Measurements from ENCODE around the gene VIL1. TPM values are rescaled to one million over a fixed set of nuclear protein-coding genes. Genes with fewer than 3 reads are reported as not detected.

VIL1 gene
- total RNA-seq, 1 experiment from 2014 or later = 0.49 TPM

- peaks cover 23% of the 10 kb centered on the region in 2 experiments for H3K36me3 ChIP-seq (ENCODE audit: control insufficient read depth in 1 of 2, insufficient read depth in 2 of 2, low read length in 2 of 2)
- no peak overlapping the region for H3K4me2 ChIP-seq (ENCODE audit: low read length)
- no peak for TF ChIP-seq YY1 (IDR thresholded peaks at IDR 0.05; ENCODE audit: extremely low read depth, insufficient replicate concordance, low read depth, low read length)
- no peak for TF ChIP-seq POLR2AphosphoS5 (IDR thresholded peaks at IDR 0.05; ENCODE audit: low read depth, low read length)
- no peak for TF ChIP-seq EZH2phosphoT487 (IDR thresholded peaks at IDR 0.05; ENCODE audit: borderline replicate concordance)
- no peak for TF ChIP-seq POLR2A (IDR thresholded peaks at IDR 0.05; ENCODE audit: borderline replicate concordance, extremely low read depth, insufficient read depth, insufficient read length)
- no peak for TF ChIP-seq ZFX (IDR thresholded peaks at IDR 0.05)
- no peak for TF ChIP-seq CTCF (IDR thresholded peaks at IDR 0.05 in 2 of 3, conservative IDR thresholded peaks at IDR 0.05 in 1 of 3; ENCODE audit: borderline replicate concordance in 1 of 3, insufficient read depth in 1 of 3, low read depth in 2 of 3, low read length in 2 of 3)
- no peak for TF ChIP-seq SP1 (IDR thresholded peaks at IDR 0.05; ENCODE audit: low read depth)
- TF ChIP-seq EGR1 (IDR thresholded peaks at IDR 0.05; ENCODE audit: low read depth) = no peak
- no peak for TF ChIP-seq ZBTB33 (IDR thresholded peaks at IDR 0.05; ENCODE audit: extremely low read depth, insufficient replicate concordance, low read length)
- TF ChIP-seq MAX (IDR thresholded peaks at IDR 0.05) = no peak
- TF ChIP-seq FOSL1 (IDR thresholded peaks at IDR 0.05; ENCODE audit: low read depth) = no peak
- no peak for TF ChIP-seq SRF (IDR thresholded peaks at IDR 0.05; ENCODE audit: low read depth)
- H3K79me2 ChIP-seq (ENCODE audit: insufficient read depth, low read length) = no peaks in the 10 kb centered on the region
- ATAC-seq (no peak), DNase-seq (ENCODE audit: low read depth, low spot score) (no peak)
- ChIA-PET CTCF (interaction anchor here (1.7 kb wide), 1 partner anchor 9 kb away, joined by 8 read pairs; no protein-coding TSS in a partner anchor), RAD21 (ENCODE audit: low non-redundant PET in 1 of 2, low total read pairs in 2 of 2, uncharacterized antibody in 2 of 2, unreplicated experiment in 2 of 2) (no interaction called here), POLR2A (no interaction called here)
- no peaks in the 10 kb centered on the region for H3K9me3 ChIP-seq (ENCODE audit: control insufficient read depth in 1 of 2, insufficient read depth in 1 of 2, low read depth in 1 of 2, low read length in 2 of 2)
- no peaks in the 10 kb centered on the region for H3K9me2 ChIP-seq (ENCODE audit: insufficient read depth)
- H4K20me1 ChIP-seq (ENCODE audit: insufficient read depth) = no peaks in the 10 kb centered on the region
- H3K9ac ChIP-seq (ENCODE audit: low read length) = no peak overlapping the region
- no peak overlapping the region for H3K27ac ChIP-seq (ENCODE audit: low read depth, low read length)
- H3K4me1 ChIP-seq (ENCODE audit: control insufficient read depth in 1 of 2, insufficient read depth in 2 of 2, low read length in 2 of 2) = no peaks in the 10 kb centered on the region
- H3K27me3 ChIP-seq (ENCODE audit: insufficient read depth, low read length) = no peaks in the 10 kb centered on the region
- no TSS peak for BruUV-seq (replicated peaks)
- intact Hi-C loops (cut with micrococcal nuclease) = no loop called here
- H2AFZ ChIP-seq (ENCODE audit: low read depth, low read length, poor library complexity, severe bottlenecking) = no peak overlapping the region
- H3K4me3 ChIP-seq (replicated peaks in 1 of 2; ENCODE audit: low read depth in 1 of 2, low read length in 2 of 2) = no peak overlapping the region
Observed at GRCh38 chr2:218456849-218457248, 37.9 kb downstream of the VIL1 start.
